GM12892 (cell line): ENCODE measurements around the gene NAB1.

Experiments
- POLR2A ChIP-seq: IDR thresholded peaks from 2 replicates; pipeline ENCODE4 v1.6.1; 2011; ENCODE audit warnings: low read depth, low read length, control low read depth
- POLR2AphosphoS5 ChIP-seq: IDR thresholded peaks from 2 replicates; pipeline ENCODE4 v1.6.1; 2011; ENCODE audit warnings: low read depth, low read length, control low read depth

GRCh38 chr2:190603374-190603773 lies 45.5 kb upstream of the NAB1 start:
- TF ChIP-seq POLR2AphosphoS5 (no peak), POLR2A (no peak)
